GM13977 (cell line): ENCODE data around the gene DHRS12.

Source experiments
- DNase-seq: peaks from one replicate; pipeline ENCODE4 v3.0.0; 2012; ENCODE audit warnings: low spot score
- CTCF ChIP-seq: IDR thresholded peaks from 2 replicates; pipeline ENCODE4 v1.5.1; 2012; ENCODE audit warnings: mild to moderate bottlenecking, control low read depth; ENCODE audit not compliant: insufficient read depth; ENCODE audit errors: extremely low read depth, missing control alignments
- in situ Hi-C: fragments of 300-500 bp; cut with MboI; formaldehyde crosslinking; loops from one replicate; pipeline ENCODE4 v1.12.0; 2022; ENCODE audit warnings: low sequenced_read_pairs, low pct_unique_long_range_greater_than_20kb, mixed read lengths, inconsistent platforms; ENCODE audit not compliant: unreplicated experiment

Gene DHRS12

GRCh38 chr13:51805313-51805712 lies 1.4 kb upstream of the DHRS12 start:
- DNase-seq, result no peak
- in situ Hi-C loops, result loop anchor here (10.0 to 25.0 kb wide), 3 partner anchors 332 to 668 kb away; partner anchors contain the start of gene NEK5
- no peak for TF ChIP-seq CTCF

- peak; percentile 46 for DNase-seq
- in situ Hi-C loops, result loop anchor here (10.0 to 25.0 kb wide), 3 partner anchors 333 to 667 kb away; partner anchors contain the start of gene NEK5
- TF ChIP-seq CTCF, result no peak
Measured at GRCh38 chr13:51804295-51805172, 571 bp upstream of the DHRS12 start.

DNA sequence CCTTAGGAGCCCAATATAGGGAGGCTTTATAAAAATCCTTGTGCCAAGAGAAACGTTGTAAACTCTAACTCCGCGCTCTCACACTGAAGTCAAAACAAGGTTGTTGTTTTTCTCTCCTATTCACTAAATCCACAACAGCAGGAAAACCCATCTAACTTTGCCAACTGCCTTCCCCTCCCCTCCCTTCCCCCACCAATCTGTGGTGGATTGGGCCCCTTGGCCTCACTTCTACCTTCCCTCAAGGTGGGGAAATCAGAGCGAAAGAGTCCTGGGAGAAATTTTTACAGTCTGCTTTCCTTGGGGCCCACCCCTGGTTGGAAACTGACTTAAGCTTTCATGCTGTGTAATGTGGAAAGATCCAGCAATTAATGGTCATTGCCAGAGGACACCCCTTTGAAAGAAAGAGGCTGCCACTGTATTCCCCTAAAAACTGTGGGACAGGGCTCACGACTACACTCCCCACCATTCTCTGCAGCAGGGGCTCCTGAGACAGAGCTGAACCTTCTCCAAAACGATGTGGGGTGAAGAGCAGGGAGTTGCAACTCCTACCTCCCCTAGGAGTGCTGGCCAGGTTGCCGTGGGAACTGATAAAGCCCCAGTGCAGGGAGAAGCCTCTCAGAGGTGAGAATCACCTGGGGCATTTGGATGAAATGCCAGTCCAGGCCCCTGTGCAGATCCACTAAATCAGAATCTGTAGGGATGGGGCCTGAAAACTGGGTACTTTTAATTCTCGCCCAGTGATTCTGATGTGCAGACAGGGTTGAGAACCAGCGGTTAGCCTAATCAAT lies 1.1 kb downstream of the DHRS12 start:
- in situ Hi-C loops, result loop anchor here (10.0 to 25.0 kb wide), 3 partner anchors 334 to 666 kb away; partner anchors contain the start of gene NEK5
- TF ChIP-seq CTCF, result no peak
- no peak for DNase-seq

DNA sequence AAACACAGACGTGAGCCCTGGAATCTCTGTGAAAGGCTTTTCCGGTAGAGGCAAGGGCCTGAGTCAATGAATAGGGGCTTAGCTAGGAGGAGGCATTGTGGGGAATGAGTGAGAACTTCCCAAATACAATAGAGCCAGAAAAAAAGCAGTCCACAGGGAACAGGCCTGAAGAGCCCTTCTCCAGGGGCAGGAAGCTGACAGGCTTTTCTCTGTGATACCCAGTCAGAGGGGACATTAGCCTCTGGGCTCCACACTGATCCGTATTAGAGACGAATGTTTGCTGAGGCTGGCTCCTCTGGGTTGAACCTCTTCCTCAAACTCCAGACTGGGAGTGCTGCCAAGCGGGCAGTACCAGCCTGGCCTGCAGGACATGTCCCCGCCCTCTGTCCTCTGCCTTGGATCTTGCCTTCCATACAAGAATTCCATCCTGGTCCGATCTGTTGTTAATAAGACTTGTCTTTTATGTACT lies 2.3 kb downstream of the DHRS12 start:
- in situ Hi-C loops, result loop anchor here (10.0 to 25.0 kb wide), 3 partner anchors 336 to 664 kb away; partner anchors contain the start of gene NEK5
- no peak for DNase-seq
- TF ChIP-seq CTCF, result no peak

DNA sequence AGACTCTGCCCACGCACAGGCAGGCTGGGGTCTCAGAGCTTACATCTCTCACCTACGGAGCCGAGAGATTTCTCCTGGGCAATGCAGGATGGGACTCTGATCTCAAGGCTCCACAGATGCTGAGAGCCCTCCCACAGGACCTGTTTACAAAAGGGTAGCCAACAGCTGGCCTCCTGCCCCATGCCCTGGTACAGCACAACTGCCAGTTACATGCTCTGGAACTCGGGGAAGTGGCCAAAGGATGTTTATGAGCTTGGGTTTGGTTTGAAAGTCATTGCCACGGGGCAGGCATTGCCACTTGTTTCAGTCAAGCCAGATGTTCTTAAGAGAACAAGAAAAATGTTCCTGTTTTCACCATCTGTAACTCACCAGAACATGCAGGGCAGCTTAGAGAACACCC lies 3.5 kb downstream of the DHRS12 start:
- in situ Hi-C loops, result loop anchor here (10.0 to 25.0 kb wide), 3 partner anchors 337 to 663 kb away; partner anchors contain the start of gene NEK5
- TF ChIP-seq CTCF, result no peak
- DNase-seq, result no peak

GRCh38 chr13:51799261-51799660 lies 4.7 kb downstream of the DHRS12 start:
- TF ChIP-seq CTCF, result no peak
- DNase-seq, result no peak
- in situ Hi-C loops, result no loop called here
